ENCODE data around the gene CLIC1. TPM values are rescaled to one million over a fixed set of nuclear protein-coding genes. Genes with fewer than 3 reads are reported as not detected.

Gene CLIC1
- total and polyA plus RNA-seq, 3 donors from 2014 or later, result 35.4 to 130 (median 93.5) TPM

GRCh38 chr6:31718265-31718664 is 18.1 kb downstream of the CLIC1 start:
- intact Hi-C loops (cut with DNase I; ENCODE audit: low total_unique reads), result no loop called here

GRCh38 chr6:31717499-31718222 is 18.7 kb downstream of the CLIC1 start:
- no peaks in the 10 kb centered on the region for H3K9me3 ChIP-seq
- intact Hi-C loops (cut with DNase I; ENCODE audit: low total_unique reads), result no loop called here
- no peak for DNase-seq
- 75 to 95% methylated on average over 10 of the region's 10 CpGs for WGBS, 2 donors
- no peaks in the 10 kb centered on the region for H3K27me3 ChIP-seq
- no peak overlapping the region for H3K4me3 ChIP-seq
- no peak for TF ChIP-seq POLR2A (IDR thresholded peaks at IDR 0.05)
- TF ChIP-seq, protein P1, sequence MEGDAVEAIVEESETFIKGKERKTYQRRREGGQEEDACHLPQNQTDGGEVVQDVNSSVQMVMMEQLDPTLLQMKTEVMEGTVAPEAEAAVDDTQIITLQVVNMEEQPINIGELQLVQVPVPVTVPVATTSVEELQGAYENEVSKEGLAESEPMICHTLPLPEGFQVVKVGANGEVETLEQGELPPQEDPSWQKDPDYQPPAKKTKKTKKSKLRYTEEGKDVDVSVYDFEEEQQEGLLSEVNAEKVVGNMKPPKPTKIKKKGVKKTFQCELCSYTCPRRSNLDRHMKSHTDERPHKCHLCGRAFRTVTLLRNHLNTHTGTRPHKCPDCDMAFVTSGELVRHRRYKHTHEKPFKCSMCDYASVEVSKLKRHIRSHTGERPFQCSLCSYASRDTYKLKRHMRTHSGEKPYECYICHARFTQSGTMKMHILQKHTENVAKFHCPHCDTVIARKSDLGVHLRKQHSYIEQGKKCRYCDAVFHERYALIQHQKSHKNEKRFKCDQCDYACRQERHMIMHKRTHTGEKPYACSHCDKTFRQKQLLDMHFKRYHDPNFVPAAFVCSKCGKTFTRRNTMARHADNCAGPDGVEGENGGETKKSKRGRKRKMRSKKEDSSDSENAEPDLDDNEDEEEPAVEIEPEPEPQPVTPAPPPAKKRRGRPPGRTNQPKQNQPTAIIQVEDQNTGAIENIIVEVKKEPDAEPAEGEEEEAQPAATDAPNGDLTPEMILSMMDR (IDR thresholded peaks at IDR 0.05), result no peak
- H3K36me3 ChIP-seq (ENCODE audit: low read depth, missing control alignments), result no peaks in the 10 kb centered on the region
- peaks cover 3% of the 10 kb centered on the region for H3K4me1 ChIP-seq
- H3K27ac ChIP-seq, result no peak overlapping the region

More at GRCh38 chr6:31718265-31718664, 18.1 kb downstream of the CLIC1 start:
- WGBS, 2 donors, result 94 to 100% methylated on average over 1 of the region's 1 CpG
- H3K27me3 ChIP-seq, result no peaks in the 10 kb centered on the region
- TF ChIP-seq, protein P1 (IDR thresholded peaks at IDR 0.05), result no peak
- TF ChIP-seq POLR2A (IDR thresholded peaks at IDR 0.05), result no peak
- no peak overlapping the region for H3K4me3 ChIP-seq
- H3K9me3 ChIP-seq, result no peaks in the 10 kb centered on the region
- peaks cover 3% of the 10 kb centered on the region for H3K4me1 ChIP-seq
- H3K36me3 ChIP-seq (ENCODE audit: low read depth, missing control alignments), result no peaks in the 10 kb centered on the region
- DNase-seq, result no peak
- no peak overlapping the region for H3K27ac ChIP-seq

- no peak for DNase-seq
Observed at GRCh38 chr6:31715022-31715958, 21.0 kb downstream of the CLIC1 start, which contains the start of gene LY6G6D. LY6G6D (plus strand) TSS chr6:31715348; CDS start chr6:31715356, 8 bp downstream.

GRCh38 chr6:31713991-31714684 is 22.2 kb downstream of the CLIC1 start:
- 59 to 71% methylated on average over 5 of the region's 5 CpGs for WGBS, 2 donors
- no peak for DNase-seq

More at GRCh38 chr6:31715022-31715958, 21.0 kb downstream of the CLIC1 start, which contains the start of gene LY6G6D:
- Histone ChIP-seq H3K9me3 (no peaks in the 10 kb centered on the region), H3K4me3 (no peak within 1 kb of the TSS), H3K4me1 (peaks cover 3% of the 10 kb centered on the region), H3K27me3 (no peaks in the 10 kb centered on the region), H3K36me3 (ENCODE audit: low read depth, missing control alignments) (no peaks in the 10 kb centered on the region), H3K27ac (no peak within 1 kb of the TSS)
- WGBS, 2 donors, result 57 to 64% methylated on average over 6 to 16 of the region's 16 CpGs
- TF ChIP-seq, protein P1 (IDR thresholded peaks at IDR 0.05), result no peak
- no peak for TF ChIP-seq POLR2A (IDR thresholded peaks at IDR 0.05)
- intact Hi-C loops (cut with DNase I; ENCODE audit: low total_unique reads), result no loop called here

More at GRCh38 chr6:31713991-31714684, 22.2 kb downstream of the CLIC1 start:
- Histone ChIP-seq H3K27ac (no peak overlapping the region), H3K4me1 (peaks cover 3% of the 10 kb centered on the region), H3K27me3 (no peaks in the 10 kb centered on the region), H3K9me3 (no peaks in the 10 kb centered on the region), H3K4me3 (no peak overlapping the region), H3K36me3 (ENCODE audit: low read depth, missing control alignments) (no peaks in the 10 kb centered on the region)
- intact Hi-C loops (cut with DNase I; ENCODE audit: low total_unique reads), result no loop called here
- TF ChIP-seq, protein P1 (IDR thresholded peaks at IDR 0.05), result no peak
- no peak for TF ChIP-seq POLR2A (IDR thresholded peaks at IDR 0.05)

Data from testis (tissue), 3 donors.